GM12872 (cell line): ENCODE data around the gene UGT8.

Experiments
- CTCF ChIP-seq: IDR thresholded peaks from 3 replicates; pipeline ENCODE4 v1.5.1; 2011; ENCODE audit warnings: low read depth, mild to moderate bottlenecking, low read length, moderate library complexity; ENCODE audit not compliant: insufficient read depth

Gene UGT8

DNA sequence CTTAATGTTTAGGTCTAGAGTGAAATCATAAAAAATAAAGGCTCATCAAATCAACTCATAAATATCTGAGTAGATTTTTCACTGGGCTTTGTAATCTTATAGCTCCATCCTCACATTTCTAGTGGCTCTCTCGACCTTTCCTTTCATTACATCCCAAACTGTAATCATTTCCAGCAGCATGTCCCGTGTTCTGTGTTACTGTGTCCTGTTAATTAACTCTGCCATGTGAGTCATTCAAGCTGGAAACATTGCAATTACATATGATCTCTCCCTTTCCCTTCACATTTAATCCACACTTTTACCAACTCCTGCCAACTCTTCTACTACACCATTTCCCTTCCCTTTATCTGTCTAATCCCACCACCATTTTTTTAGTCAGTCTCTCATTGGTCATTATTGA is 75.5 kb downstream of the UGT8 start:
- no peak for TF ChIP-seq CTCF

- TF ChIP-seq CTCF, result no peak
Measured at GRCh38 chr4:114677346-114677979, 78.9 kb downstream of the UGT8 start.

DNA sequence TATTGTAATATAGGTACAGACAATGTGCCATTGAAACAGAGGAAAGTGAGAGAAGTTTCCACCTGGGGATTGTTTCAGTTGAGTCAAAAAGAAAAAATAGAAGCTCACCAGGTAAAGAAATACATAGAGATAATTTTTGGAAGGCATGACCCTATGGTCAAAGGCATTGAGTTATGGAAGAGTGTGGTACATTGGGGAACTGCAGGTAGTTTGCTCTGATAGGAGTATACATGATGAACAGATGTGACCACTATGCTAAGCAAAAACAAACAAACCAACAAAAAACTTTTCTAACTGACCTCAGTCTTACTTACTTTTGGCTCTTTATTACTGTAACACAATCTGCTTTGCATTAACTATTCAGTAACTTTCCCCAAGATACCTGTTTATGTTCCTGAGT is 85.9 kb downstream of the UGT8 start:
- TF ChIP-seq CTCF, result no peak

DNA sequence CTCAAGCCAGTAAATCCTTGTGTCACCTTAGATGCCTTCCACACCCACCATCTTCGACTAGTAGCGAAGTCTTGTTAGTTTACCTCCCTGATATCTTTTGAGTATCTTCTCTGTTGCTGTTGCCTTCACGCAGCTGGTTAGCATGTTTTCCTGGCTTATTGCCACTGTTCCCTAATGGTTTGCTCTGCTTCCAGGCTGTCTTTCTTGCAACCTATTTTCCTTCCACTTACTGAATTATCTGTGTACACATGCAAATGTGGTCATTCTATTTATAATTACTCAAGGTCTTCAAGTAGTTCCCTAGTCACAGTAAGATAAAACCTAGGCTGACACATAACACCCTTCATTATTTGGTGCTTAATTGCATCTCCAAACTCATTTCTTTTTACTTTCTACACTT is 89.5 kb downstream of the UGT8 start:
- no peak for TF ChIP-seq CTCF

GRCh38 chr4:114690571-114690970 is 92.0 kb downstream of the UGT8 start:
- no peak for TF ChIP-seq CTCF

DNA sequence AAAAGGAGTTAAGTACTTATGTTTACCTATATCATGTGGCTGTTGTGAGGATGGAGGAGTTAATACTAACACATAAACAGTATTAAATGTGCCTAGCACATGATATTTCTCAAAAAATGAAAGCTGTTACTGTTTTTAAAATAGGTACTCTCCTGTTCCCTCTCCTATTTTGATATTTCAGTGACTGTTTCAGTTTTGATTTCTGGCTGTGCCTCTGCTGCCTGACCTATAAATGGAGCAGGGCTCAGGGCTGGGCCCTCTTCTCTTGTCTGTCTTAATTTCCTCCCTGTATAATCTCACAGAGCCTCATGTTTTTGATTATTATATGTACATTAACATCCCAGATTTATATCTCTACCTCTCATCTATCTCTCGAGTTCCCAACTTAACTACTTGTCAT is 93.3 kb downstream of the UGT8 start:
- TF ChIP-seq CTCF, result no peak

- no peak for TF ChIP-seq CTCF
Measured at GRCh38 chr4:114692958-114693357, 94.4 kb downstream of the UGT8 start.
